IPS-18a (cell line): ENCODE results near the gene YAF2.

Experiments used
- H3K27ac ChIP-seq: one replicate; pipeline ENCODE4 v1.5.1; 2013; ENCODE audit warnings: low read length
- H3K27me3 ChIP-seq: one replicate; pipeline ENCODE4 v1.6.1; 2013; ENCODE audit warnings: mild to moderate bottlenecking, low read length; ENCODE audit not compliant: control insufficient read depth, insufficient read depth
- H3K36me3 ChIP-seq: one replicate; pipeline ENCODE4 v1.6.1; 2013; ENCODE audit warnings: low read depth, low read length; ENCODE audit not compliant: control insufficient read depth
- H3K4me1 ChIP-seq: one replicate; pipeline ENCODE4 v1.6.1; 2013; ENCODE audit warnings: low read depth, low read length; ENCODE audit not compliant: control insufficient read depth
- H3K4me3 ChIP-seq: one replicate; pipeline ENCODE4 v1.5.1; 2013; ENCODE audit warnings: low read length
- H3K9ac ChIP-seq: one replicate; pipeline ENCODE4 v1.6.1; 2013; ENCODE audit warnings: mild to moderate bottlenecking, low read length, moderate library complexity
- H3K9me3 ChIP-seq: one replicate; pipeline ENCODE4 v1.6.1; 2013; ENCODE audit warnings: low read depth, low read length; ENCODE audit not compliant: control insufficient read depth

The YAF2 gene

DNA sequence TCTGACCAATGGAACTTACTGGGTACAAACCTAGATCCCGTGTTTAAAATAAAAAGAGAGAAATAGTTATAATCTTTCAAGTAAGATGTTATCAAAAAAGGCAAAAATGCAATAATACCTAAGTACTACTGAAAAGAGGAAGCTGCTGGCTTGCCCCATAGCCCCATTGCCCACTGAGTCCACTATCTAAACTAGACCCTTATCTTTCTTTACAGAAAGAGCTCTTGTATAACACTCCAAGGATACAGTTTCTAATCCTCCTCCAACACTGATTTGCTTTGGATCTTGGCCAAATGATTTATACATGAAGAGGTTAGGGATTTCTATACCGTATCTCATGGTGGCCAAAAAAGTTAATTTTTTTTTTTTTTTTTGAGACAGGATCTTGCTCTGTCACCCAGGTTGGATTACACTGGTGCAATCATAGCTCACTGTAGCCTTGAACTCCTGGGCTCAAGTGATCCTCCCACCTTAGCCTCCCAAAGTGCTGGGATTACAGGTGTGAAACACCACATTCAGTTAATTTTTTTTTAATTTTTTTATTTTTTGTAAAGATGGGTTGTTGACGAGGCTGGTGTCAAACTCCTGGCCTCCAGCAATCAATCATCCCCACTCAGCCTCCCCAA, 96.0 kb downstream of the YAF2 start:
- no peak overlapping the region for H3K9ac ChIP-seq
- no peak overlapping the region for H3K4me3 ChIP-seq
- no peaks in the 10 kb centered on the region for H3K36me3 ChIP-seq
- H3K27me3 ChIP-seq, result peaks cover 32% of the 10 kb centered on the region
- H3K4me1 ChIP-seq, result peaks cover 24% of the 10 kb centered on the region
- H3K9me3 ChIP-seq, result no peaks in the 10 kb centered on the region
- no peak overlapping the region for H3K27ac ChIP-seq

DNA sequence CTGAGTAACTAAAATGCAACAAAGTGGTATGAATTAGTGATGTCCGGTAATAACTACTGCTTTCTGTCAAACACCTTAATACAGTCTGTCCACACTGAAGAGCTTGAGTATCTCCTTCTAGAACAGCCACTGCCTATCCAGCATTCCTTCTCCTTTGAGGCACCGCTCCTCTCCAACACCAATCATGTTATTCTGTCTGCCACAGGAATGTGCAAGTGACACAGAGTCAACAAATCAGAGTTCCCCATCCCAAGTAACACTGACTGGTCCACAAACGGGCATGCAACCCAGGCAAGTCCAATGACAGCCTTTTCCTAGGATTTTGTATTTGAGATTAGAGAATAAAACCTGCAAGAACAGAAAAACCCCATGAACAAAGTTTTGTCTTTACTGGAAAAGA, 97.1 kb downstream of the YAF2 start:
- H3K27me3 ChIP-seq, result peaks cover 24% of the 10 kb centered on the region
- no peaks in the 10 kb centered on the region for H3K9me3 ChIP-seq
- H3K4me3 ChIP-seq, result no peak overlapping the region
- H3K9ac ChIP-seq, result no peak overlapping the region
- no peaks in the 10 kb centered on the region for H3K36me3 ChIP-seq
- no peak overlapping the region for H3K27ac ChIP-seq
- H3K4me1 ChIP-seq, result peaks cover 18% of the 10 kb centered on the region

DNA sequence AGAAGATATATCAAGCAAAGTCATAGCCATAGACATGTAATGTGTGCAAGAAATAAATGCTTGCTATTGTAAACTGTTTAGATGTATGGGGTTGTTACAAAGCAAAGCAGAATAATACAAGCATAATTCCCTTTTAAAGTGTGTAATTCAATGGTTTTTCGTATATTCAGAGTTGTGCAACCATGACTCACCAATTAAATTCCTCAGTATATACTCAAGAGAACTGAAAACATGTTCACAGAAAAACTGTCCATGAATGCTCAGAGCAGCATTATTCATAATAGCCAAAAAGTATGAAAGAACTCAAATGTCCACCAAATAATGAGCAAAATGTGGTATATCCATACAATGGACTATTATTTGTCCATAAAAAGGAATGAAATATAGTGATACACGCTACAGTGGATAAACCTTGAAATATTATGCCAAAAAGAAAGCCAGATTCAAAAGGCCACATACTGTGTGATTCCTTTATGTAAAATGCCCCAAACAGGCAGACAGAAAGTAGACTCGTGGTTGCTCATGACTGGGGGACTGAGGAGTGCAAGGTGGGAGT, 102.7 kb downstream of the YAF2 start:
- no peak overlapping the region for H3K9ac ChIP-seq
- H3K4me1 ChIP-seq, result no peaks in the 10 kb centered on the region
- H3K4me3 ChIP-seq, result no peak overlapping the region
- no peaks in the 10 kb centered on the region for H3K9me3 ChIP-seq
- no peak overlapping the region for H3K27ac ChIP-seq
- no peaks in the 10 kb centered on the region for H3K36me3 ChIP-seq
- no peaks in the 10 kb centered on the region for H3K27me3 ChIP-seq

DNA sequence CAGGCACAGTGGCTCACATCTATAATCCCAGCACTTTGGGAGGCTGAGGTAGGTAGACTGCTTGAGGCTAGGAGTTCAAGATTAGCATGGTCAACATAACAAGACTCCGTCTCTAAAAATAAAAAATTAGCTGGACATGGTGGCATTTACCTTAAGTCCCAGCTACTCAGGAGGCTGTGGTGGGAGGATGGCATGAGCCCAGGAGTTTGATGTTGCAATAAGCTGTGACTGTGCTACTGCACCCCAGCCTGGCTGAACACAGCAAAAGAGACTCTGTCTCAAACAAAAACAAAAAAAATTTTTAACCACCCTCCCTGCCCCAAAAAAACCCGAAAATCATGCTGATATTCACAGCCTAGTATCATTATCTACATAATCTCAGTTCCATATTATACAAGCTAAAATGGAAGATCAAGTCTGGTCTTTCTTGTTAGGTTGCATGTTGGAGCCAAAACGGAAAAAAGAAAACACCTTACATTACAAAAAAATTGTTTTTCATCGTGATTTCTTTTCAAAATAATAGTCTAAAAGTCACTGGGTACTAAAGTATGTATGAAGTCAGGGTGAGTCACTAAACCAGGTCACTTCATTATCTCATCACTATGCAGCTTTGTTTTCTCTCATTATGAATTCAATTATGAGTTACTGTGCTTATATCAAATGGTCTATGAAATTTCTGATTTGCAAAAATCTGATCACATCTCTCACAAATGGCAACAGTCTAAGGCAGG, 107.2 kb downstream of the YAF2 start:
- Histone ChIP-seq H3K9ac (no peak overlapping the region), H3K36me3 (no peaks in the 10 kb centered on the region), H3K4me1 (peaks cover 6% of the 10 kb centered on the region), H3K4me3 (no peak overlapping the region), H3K27me3 (no peaks in the 10 kb centered on the region), H3K9me3 (no peaks in the 10 kb centered on the region), H3K27ac (no peak overlapping the region)

DNA sequence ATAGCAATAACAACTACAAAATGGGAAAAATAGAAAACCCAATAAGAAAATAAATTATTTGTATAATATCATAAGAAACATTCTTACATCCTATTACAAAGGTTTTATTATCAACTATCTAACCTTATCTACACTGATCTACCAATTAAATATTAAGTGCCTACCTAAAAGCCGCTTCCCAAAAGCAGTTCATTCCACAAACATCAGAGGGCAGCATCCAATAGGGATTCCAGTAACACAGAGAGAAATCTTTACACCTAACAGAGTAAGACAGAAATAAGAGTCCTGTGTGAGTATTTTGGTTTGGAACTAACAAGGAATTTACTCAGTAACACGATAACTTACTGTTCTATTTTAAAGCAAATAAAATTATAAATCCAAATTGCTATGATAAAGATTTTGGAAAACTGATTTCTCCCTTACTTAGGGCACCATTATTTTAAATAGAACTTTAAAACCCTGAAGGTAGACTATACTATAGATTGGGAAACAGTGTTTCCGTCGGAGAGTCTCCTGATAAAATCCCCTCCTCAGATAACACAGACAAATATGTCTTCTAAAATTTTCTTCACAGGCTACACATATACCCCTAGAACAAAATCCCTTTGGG, 108.3 kb downstream of the YAF2 start:
- Histone ChIP-seq H3K9me3 (no peaks in the 10 kb centered on the region), H3K9ac (no peak overlapping the region), H3K27me3 (no peaks in the 10 kb centered on the region), H3K4me3 (no peak overlapping the region), H3K27ac (no peak overlapping the region), H3K36me3 (no peaks in the 10 kb centered on the region), H3K4me1 (peaks cover 15% of the 10 kb centered on the region)

DNA sequence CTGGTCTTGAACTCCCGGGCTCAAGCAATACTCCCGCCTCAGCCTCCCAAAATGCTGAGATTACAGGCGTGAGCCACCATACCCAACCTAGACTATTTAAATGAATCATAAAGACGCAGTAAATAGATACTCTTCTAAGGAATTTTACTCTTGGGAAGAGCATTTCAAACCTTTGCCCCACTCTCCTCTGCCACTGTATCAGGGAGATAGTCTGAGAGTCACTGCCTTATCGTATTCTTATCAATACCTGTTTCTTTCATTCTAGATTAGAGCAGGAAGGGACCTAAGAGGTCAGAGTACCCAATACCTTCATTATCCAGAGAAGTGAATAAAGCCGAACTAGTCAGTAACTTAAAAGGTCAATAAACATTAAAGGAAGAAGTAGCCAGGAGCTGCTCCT, 109.2 kb downstream of the YAF2 start:
- no peak overlapping the region for H3K4me3 ChIP-seq
- no peak overlapping the region for H3K9ac ChIP-seq
- H3K4me1 ChIP-seq, result peaks cover 15% of the 10 kb centered on the region
- H3K36me3 ChIP-seq, result no peaks in the 10 kb centered on the region
- no peaks in the 10 kb centered on the region for H3K27me3 ChIP-seq
- H3K27ac ChIP-seq, result no peak overlapping the region
- H3K9me3 ChIP-seq, result no peaks in the 10 kb centered on the region

DNA sequence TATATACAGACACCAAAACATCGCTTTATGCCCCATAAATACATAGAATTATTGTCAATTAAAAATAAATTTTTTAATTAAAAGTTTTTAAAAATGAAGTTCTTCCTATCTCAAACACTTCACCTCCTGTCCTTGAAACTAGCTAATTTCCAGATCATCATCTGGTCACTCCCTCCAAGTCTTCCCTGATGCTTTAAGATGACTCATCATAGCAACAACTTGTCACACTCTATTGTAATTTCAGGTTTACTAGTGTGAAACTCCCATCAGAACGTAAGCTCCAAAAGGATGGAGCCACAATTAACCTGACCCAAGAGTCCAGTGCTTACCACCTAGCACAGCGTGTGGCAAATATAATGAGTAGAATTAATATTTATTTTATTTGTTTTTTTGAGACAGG, 109.7 kb downstream of the YAF2 start:
- Histone ChIP-seq H3K9ac (no peak overlapping the region), H3K4me1 (peaks cover 15% of the 10 kb centered on the region), H3K4me3 (no peak overlapping the region), H3K27ac (no peak overlapping the region), H3K36me3 (no peaks in the 10 kb centered on the region), H3K27me3 (no peaks in the 10 kb centered on the region), H3K9me3 (no peaks in the 10 kb centered on the region)

DNA sequence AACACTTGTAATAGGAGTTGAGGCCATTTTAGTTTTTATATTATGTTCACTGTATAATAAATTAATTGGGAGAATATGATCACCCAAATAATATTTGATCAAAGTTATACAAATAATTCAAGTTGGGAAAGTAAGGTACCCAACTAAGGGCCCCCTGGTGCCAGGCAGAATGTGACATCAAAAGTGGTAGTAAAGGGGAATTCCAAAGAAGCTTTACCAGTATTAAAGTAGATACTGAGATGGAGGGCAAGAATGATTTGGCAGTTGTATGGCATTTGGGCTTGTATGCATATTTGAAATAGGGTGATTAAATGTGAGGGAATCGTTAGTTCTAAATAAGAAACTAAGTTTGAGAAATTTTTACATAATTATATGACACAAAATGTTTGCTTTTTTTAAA, 111.1 kb downstream of the YAF2 start:
- no peaks in the 10 kb centered on the region for H3K9me3 ChIP-seq
- no peak overlapping the region for H3K27ac ChIP-seq
- H3K9ac ChIP-seq, result no peak overlapping the region
- H3K27me3 ChIP-seq, result no peaks in the 10 kb centered on the region
- H3K36me3 ChIP-seq, result no peaks in the 10 kb centered on the region
- no peak overlapping the region for H3K4me3 ChIP-seq
- peaks cover 15% of the 10 kb centered on the region for H3K4me1 ChIP-seq

DNA sequence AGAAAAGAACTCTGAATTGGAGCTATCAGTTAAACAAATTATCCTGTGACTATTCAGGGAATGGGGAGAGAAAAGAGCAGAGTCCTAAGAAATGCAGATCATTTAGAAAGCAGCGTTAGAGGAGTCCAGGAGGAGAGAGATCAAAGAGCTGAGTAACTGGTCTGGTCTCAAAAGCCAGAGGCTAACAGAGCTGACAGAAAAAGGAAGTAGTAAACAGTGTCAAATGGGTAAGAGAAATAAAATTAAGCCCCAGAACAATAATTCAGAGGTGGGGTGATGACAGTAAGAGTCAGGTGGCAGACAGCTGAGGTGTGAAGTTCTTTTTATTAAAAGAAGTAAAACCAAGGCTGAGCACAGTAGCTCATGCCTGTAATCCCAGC, 112.7 kb downstream of the YAF2 start:
- peaks cover 15% of the 10 kb centered on the region for H3K4me1 ChIP-seq
- no peaks in the 10 kb centered on the region for H3K27me3 ChIP-seq
- H3K27ac ChIP-seq, result no peak overlapping the region
- no peaks in the 10 kb centered on the region for H3K36me3 ChIP-seq
- H3K9ac ChIP-seq, result no peak overlapping the region
- H3K4me3 ChIP-seq, result no peak overlapping the region
- no peaks in the 10 kb centered on the region for H3K9me3 ChIP-seq

DNA sequence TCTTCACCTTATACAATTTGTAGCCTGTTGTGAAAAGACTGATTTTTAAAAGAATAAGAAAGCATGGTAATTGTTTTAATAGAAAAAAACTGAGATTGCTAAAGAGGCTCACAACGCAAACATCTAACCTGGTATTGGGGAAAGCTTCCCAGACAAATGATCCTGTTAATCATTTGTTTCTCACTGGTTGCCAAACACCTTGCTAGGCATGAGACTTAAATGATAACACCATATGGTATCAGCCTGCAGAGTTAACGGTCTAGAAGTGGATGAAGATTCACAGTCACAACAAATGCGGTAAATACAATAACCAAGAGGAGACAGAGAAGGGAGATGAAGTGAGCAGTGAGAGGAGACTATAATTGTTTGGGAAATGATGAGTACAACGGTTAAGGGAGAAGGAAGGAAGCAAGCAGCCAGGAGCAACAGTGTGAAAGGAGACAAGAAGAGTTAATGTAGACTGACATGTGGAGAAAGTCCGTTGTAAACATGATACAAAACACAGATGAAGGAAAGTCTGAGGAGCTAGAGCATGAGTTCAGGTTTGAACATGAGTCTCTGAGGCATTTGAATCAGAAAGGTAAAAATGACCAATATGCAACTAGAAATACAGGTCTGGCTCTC, 113.2 kb downstream of the YAF2 start:
- H3K27me3 ChIP-seq, result no peaks in the 10 kb centered on the region
- no peaks in the 10 kb centered on the region for H3K9me3 ChIP-seq
- no peaks in the 10 kb centered on the region for H3K36me3 ChIP-seq
- H3K4me3 ChIP-seq, result no peak overlapping the region
- no peak overlapping the region for H3K9ac ChIP-seq
- H3K27ac ChIP-seq, result no peak overlapping the region
- H3K4me1 ChIP-seq, result peaks cover 15% of the 10 kb centered on the region

DNA sequence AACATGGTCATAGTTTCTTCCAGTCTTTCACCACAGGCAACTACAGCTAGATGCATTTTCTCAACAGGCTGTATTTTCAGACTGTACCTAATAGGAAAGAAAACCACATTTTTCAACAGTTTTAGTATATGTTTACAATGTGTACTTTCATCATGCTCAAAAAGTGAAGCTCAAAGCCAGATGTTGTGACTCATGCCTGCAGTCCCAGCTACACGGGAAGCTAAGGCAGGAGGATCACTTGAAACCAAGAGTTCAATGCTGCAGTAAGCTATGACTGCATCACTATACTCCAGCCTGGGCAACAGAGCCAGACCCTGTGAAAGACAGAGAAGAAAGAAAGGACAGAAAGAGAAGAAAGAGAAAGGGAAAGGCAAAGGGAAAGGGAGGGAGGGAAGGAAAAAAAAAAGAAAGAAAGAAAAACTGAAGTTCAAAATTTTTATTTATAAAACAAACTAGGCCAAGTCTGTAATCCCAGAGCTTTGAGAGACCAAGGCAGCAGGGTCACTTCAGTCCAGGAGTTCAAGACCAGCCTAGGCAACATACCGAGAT, 118.9 kb downstream of the YAF2 start:
- no peak overlapping the region for H3K27ac ChIP-seq
- no peak overlapping the region for H3K4me3 ChIP-seq
- H3K27me3 ChIP-seq, result no peaks in the 10 kb centered on the region
- peaks cover 5% of the 10 kb centered on the region for H3K36me3 ChIP-seq
- no peaks in the 10 kb centered on the region for H3K9me3 ChIP-seq
- H3K9ac ChIP-seq, result no peak overlapping the region
- no peaks in the 10 kb centered on the region for H3K4me1 ChIP-seq
